Left kidney (tissue), 2 donors: ENCODE results near the gene PHPT1. TPM values are rescaled to one million over a fixed set of nuclear protein-coding genes. Genes with fewer than 3 reads are reported as not detected.
"Not testable (repeated sequence)": the region's sequence is repeated elsewhere in the genome, so short reads cannot be mapped to it uniquely, and the experiment has no call there.

Experiments used
- DNase-seq: peaks from one replicate; pipeline ENCODE4 v3.0.0-alpha.2; 2013
- polyA plus RNA-seq: library from polyadenylated mRNA; unstranded; fragments of 120-200 nt; gene quantifications from one replicate; pipeline ENCODE4 v1.2.1, GENCODE V29; 2013; ENCODE audit not compliant: insufficient read length

The PHPT1 gene
- polyA plus RNA-seq, 1 donor, result 64.9 TPM

DNA sequence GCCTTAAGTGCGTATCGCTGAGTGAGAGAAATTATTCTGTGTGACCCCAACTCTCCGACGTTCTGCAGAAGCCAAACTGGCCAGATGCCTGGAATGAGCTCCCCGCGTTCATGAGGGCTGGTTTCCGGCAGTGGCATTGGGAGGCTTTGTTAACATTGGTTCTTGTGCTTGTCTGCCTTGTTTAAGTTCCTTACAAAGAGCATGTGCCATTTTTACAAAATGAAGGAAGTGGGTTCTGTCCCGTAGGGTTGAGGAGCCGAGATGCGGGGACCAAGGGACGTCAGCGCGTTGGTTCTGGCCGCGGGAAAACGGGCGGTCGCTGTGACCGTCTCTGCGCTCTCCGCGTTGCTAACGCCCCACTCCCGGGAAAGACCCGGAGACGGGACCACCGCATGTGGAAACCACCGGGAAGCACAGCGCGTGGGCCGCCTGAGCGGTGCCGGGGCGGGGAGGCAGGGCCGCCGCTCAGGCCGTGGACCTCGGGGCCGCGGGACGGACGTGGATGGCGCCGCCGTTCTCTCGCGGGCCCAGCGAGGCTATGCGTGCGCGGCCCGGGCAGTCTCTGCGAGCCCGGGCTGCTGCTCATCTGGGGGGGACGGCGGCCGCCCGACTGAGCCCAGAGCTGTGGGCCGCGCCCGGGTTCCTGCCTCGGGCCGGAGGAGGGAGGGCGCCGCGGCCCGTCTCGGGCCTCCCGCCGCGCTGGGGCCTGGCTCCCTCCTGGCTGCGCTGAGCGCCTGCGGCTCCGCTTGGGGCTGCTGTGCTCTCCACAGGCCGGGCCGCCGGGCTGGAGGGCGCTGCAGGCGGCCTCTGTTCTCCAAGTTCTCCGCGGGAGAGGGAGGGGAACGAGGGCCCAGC is 28.0 kb upstream of the PHPT1 start:
- no peak for DNase-seq

- DNase-seq, result no peak
These were observed 27.2 kb upstream of the PHPT1 start for GRCh38 chr9:136821826-136822544.

GRCh38 chr9:136823136-136824046 is 25.8 kb upstream of the PHPT1 start:
- DNase-seq, result no peak

GRCh38 chr9:136824496-136825225 is 24.5 kb upstream of the PHPT1 start:
- DNase-seq, result no peak

- DNase-seq, result no peak
These were observed 23.7 kb upstream of the PHPT1 start for GRCh38 chr9:136825295-136826187.

- DNase-seq, result no peak
These were observed 23.0 kb upstream of the PHPT1 start for GRCh38 chr9:136826188-136826541.

DNA sequence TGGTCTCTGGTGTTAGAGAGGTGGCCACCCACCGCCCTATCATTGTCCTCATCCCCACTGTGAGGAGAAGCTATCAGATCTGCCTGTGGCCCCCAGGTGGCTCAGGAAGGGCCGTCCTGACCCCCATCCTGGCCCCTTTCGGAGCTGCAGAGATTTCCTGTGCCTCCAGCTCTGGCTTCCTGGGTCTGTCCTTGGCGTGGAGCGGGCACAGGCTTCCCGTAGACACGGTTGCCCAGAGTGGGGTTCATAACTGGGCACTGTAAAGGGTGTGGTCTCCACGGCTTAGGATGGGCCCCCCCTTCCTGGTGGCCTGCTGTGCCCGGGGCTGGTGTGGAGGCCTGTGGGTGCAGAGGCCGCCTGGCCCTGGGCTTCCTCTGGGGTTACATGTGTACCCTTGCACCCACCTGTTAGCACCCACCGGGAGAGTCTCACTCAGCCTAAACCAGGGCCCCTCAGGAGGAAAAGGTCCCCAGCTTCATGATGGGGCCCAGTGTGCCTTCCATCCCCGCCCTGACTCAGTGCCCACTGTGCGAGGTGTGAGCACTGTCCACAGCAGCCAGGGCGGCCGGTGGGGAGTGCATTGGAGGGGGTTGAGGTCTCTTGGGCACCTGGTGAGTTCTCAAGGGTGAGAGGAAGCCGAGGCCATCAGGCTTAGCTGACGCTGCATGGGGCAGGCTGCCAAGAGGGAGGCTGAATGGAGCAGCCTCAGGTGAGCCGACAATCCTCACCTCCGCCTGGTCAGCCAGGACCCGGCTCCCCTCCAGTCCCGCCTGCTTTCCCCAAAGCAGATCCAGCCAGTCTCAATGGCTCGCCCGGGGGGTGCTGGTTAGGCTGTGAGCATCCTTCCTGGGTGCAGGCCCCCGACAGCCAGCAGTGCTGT is 22.3 kb upstream of the PHPT1 start:
- no peak for DNase-seq

DNA sequence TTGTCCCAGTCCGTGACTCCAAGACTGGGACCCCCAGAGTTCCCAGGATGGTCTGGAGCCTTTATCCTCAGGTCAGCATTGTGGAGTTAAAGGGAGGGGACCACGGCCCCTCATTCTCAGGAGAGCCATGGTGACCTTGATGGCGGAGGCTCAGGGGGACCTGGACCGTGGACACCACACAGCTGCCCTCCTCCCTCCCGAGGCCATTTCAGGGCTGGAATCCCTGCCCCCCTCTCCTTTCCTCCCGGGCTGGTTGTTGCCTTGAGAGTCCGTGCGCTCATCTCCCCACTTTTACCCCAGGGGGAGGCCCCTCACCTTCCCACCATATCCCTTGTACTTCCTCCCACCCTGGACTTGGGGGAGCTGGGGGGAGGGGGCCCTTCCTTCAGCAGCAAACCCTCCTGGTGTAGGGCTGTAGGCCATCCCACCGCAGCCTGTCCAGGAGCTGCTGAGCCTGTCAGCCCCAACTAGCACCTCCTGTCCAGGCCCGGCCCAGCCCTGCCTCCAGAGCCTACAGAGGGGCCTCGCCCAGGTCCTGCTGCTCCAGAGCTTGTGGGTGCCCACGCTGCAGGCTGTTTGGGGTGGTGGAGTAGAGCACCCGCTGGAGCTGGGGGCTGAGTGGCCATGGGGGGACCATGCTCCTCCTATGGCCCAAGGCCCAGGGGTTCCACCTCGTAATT is 21.3 kb upstream of the PHPT1 start:
- DNase-seq, result no peak

GRCh38 chr9:136828474-136829140 is 20.6 kb upstream of the PHPT1 start:
- no peak for DNase-seq

DNA sequence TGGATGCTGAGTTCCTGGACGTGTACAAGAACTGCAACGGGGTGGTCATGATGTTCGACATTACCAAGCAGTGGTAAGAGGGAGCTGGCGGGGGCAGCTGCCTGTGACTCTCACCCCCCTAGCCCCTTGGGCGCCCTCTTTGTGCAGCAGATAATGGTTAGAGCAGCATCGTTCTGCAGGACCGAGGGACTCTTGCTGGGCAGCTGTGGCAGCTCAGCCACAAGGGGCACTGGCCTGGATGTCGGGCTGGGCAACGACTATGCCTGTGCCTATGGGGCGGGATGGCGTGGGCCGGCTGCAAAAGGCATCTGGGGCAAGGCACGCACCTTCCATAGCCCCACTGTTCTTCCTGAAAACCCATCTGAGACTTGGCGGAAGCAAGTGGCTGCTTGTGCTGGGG is 19.8 kb upstream of the PHPT1 start:
- no peak for DNase-seq

DNA sequence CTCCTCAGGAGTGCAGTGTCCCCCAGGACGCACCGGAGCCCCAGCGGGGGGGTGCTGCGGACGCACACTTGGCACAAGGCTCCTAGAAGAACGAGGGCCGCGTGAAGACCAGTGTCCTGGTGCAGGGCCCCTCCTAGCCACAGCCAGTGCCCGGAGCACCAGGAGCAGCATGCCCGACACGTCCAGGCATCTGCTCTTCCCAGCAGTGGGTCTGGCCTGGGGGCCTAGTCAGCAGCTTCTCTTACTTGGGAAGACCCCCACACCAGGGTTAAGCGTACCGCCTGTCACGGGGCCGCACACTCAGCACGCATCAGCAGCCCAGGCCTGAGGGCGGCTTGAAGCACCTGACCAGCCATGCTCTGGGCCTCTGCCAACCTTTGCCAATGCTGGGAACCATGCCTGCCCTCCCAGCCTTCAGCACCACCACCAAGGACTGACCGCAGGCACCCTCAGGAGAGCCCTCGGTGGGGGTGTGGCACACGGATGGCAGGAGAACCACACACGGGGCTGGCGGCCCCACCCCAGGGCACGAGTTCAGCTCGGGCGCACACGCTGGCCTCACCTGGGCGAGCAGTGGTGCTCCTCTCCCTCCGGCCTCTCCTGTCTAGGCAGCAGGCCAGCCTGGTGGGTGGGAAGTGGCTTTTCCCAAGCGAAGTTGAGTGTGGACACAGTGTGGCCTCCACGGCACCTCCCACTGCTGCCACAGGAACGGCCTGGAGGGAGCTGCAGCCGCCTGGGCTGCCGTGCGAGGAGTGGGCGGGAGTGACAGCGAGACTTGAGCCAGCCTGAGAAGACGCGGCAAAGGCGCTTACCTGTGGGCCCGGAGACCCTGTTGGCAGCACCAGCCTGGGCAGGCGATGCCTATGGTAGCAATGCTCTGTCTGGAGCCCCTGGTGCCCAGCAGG is 19.0 kb upstream of the PHPT1 start:
- DNase-seq, result no peak

DNA sequence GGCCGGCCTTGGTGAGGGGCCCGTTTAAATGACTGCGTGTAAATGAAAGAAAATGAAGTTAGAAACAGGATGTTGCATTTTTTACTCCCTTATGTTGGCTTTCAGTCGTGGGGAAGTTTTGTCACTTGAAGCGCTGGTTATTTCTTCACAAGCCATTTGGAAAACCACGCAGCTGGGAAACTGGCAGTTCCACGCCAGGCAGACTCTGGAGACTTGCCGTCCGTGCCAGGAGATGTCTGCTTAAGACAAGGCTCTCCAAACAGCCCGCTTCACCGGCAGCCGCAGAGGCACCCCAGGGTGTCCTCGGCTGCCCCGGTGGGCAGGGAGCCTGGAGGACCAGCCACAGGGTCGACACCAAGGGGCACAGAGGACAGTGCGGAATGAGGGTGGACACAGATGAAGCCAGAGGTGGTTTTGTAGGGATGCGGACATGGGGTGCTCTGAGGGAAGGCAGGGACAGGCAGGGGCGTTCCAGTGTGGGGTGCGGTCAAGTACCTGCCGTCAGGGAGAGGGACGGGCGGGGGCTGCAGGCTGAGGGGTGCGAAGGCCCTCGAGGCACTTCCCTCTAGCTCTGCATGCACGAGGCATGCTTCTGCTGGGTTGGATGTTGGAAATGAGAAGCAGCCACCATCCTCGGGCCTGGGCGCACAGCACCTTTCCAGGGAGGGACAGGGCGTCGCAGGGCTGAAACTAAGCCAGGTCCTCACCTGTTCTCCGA is 18.0 kb upstream of the PHPT1 start:
- no peak for DNase-seq

GRCh38 chr9:136831720-136832104 is 17.5 kb upstream of the PHPT1 start:
- DNase-seq, result no peak

GRCh38 chr9:136832581-136832980 is 16.6 kb upstream of the PHPT1 start:
- DNase-seq, result no peak

DNA sequence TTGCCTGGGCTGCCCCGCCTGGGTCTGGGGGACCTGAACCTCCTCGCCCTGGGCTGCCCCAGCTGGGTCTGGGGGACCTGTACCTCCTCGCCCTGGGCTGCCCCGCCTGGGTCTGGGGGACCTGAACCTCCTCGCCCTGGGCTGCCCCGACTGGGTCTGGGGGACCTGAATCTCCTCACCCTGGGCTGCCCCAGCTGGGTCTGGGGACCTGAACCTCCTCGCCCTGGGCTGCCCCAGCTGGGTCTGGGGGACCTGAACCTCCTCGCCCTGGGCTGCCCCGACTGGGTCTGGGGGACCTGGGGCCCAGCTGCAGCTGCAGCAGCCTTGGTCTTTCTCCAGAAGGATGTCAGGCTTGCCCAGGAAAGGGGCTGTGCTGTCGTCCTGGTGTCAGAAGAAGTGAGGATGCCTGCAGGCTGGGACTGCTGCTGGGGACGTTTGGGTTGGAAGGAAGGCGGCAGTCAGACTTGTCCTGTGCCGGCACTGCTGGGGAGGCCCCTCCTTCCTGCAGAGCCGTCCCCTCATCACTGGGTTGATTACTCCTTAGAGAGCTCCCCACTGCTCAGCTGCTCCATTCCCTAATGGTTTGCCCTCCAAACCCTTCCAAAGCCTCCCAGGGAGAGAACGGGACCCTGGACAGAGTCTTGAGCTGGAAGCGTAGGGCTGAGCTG is 15.7 kb upstream of the PHPT1 start:
- DNase-seq, result not testable (repeated sequence)
